HepG2 (cell line): ENCODE measurements around the gene KIF20A. TPM values are rescaled to one million over a fixed set of nuclear protein-coding genes. Genes with fewer than 3 reads are reported as not detected.

Experiments
- CBX1 ChIP-seq: IDR thresholded peaks from one replicate; pipeline ENCODE4 v1.6.1; 2016; ENCODE audit warnings: antibody characterized with exemption, low read depth
- HMGA1 ChIP-seq: sonication (generic); formaldehyde crosslinking; conservative IDR thresholded peaks from 2 replicates; pipeline ENCODE4 v1.4.0; 2020; ENCODE audit warnings: missing genetic modification reagents
- KLF6 ChIP-seq: IDR thresholded peaks from 2 replicates; pipeline ENCODE4 v1.8.0; 2016; ENCODE audit warnings: missing biosample characterization, missing genetic modification reagents
- NFYC ChIP-seq: IDR thresholded peaks from 2 replicates; pipeline ENCODE4 v1.6.1; 2016; ENCODE audit warnings: missing genetic modification reagents, missing compliant biosample characterization
- RXRB ChIP-seq: IDR thresholded peaks from 2 replicates; pipeline ENCODE4 v1.6.1; 2016; ENCODE audit warnings: borderline replicate concordance, missing genetic modification reagents, missing compliant biosample characterization
- ZBTB40 ChIP-seq, 2 experiments: fragments of 450-650 bp in 1 of 2; sonication (generic) in 1 of 2; formaldehyde crosslinking in 1 of 2; IDR thresholded peaks; 2 replicates each; pipeline versions ENCODE4 v1.6.1 to v1.8.0; 2016 to 2022; ENCODE audit warnings: antibody characterized with exemption in 1 of 2, mild to moderate bottlenecking in 1 of 2, missing genetic modification reagents in 1 of 2
- ZNF318 ChIP-seq: sonication (generic); formaldehyde crosslinking; IDR thresholded peaks from 2 replicates; pipeline ENCODE4 v1.4.0; 2020; ENCODE audit warnings: mild to moderate bottlenecking, missing genetic modification reagents
- ZNF556 ChIP-seq: sonication (generic); formaldehyde crosslinking; IDR thresholded peaks from 2 replicates; pipeline ENCODE4 v1.4.0; 2020; ENCODE audit warnings: mild to moderate bottlenecking, missing genetic modification reagents, borderline replicate concordance
- ZNF557 ChIP-seq: sonication (generic); formaldehyde crosslinking; IDR thresholded peaks from 2 replicates; pipeline ENCODE4 v1.4.0; 2020; ENCODE audit warnings: missing genetic modification reagents
- ZNF766 ChIP-seq: sonication (generic); formaldehyde crosslinking; IDR thresholded peaks from 2 replicates; pipeline ENCODE4 v1.5.0; 2020; ENCODE audit warnings: missing genetic modification reagents, borderline replicate concordance
- ZNF768 ChIP-seq: sonication (generic); formaldehyde crosslinking; IDR thresholded peaks from 2 replicates; pipeline ENCODE4 v1.4.0; 2020; ENCODE audit warnings: missing genetic modification reagents
- polyA plus RNA-seq, 8 experiments: library from polyadenylated mRNA; depleted of rRNA in 3 of 8; stranded (reverse) in 7 of 8; unstranded in 1 of 8; fragments of >200 nt; fragmentation: Illumina TruSeq in 4 of 8; extraction: Trizol in 4 of 8; gene quantifications; 2 replicates each; pipeline versions ENCODE4 v1.2.1 to v1.2.3, GENCODE V29; 2011 to 2016; ENCODE audit warnings: low read depth in 4 of 8, missing spikeins in 1 of 8, mixed read lengths in 1 of 8; ENCODE audit not compliant: insufficient read depth in 1 of 8
- total RNA-seq, 5 experiments: library from RNA; depleted of rRNA; stranded (reverse); fragments of >200 nt; fragmentation: Illumina TruSeq; extraction: Trizol; gene quantifications; 2 replicates each; pipeline ENCODE4 v1.2.3, GENCODE V29; 2016; ENCODE audit warnings: low read depth in 1 of 5

Gene KIF20A
- total and polyA plus RNA-seq, 2 of the 13 experiments (the other 11 are each of a cell fraction or from before 2014, with no cell fraction given): 17.1 to 66.8 TPM

- TF ChIP-seq ZNF318 (CRISPR knock-in tag) (no peak), HMGA1 (no peak), CBX1 (peak; percentile 67), ZBTB40 (IDR thresholded peaks at IDR 0.05) (no peak), ZBTB40 (CRISPR knock-in tag; IDR thresholded peaks at IDR 0.05) (peak; percentile 32; the same call in 1 of the 2 replicates), ZNF768 (no peak), NFYC (CRISPR knock-in tag) (peak; percentile 93), RXRB (CRISPR knock-in tag) (no peak; the same call in 1 of the 2 replicates), ZNF556 (CRISPR knock-in tag) (peak; percentile 82; the same call in 1 of the 2 replicates), ZNF766 (CRISPR knock-in tag) (0 out of 2 replicates have a peak, but pooled peaks have one; percentile 54), ZNF557 (CRISPR knock-in tag) (peak; percentile 26; the same call in 1 of the 2 replicates), KLF6 (CRISPR knock-in tag) (0 out of 2 replicates have a peak, but pooled peaks have one; percentile 62)
These were observed at the start of gene KIF20A, which contains the start of gene BRD8 (continued) for GRCh38 chr5:138178516-138179276.
